RWPE2 (cell line): ENCODE results near the gene TMEM247.

ENCODE experiments used
- ATAC-seq: fragments of 200-7000 bp; cut with Tn5 transposase; 3 replicates; pipeline ENCODE4 v1.9.1; 2021; ENCODE audit warnings: low read depth
- DNase-seq: peaks from one replicate; pipeline ENCODE4 v3.0.0-alpha.2; 2020; ENCODE audit warnings: low spot score
- H3K27ac ChIP-seq: fragments of 450-650 bp; 2 replicates; pipeline ENCODE4 v1.5.1; 2017; ENCODE audit warnings: mild to moderate bottlenecking; ENCODE audit not compliant: poor library complexity, severe bottlenecking
- H3K27me3 ChIP-seq: fragments of 250-450 bp; sonication (Bioruptor Pico); 2 replicates; pipeline ENCODE4 v1.5.1; 2021; ENCODE audit warnings: mild to moderate bottlenecking, moderate library complexity; ENCODE audit not compliant: insufficient read depth, poor library complexity, severe bottlenecking
- H3K36me3 ChIP-seq: fragments of 250-450 bp; sonication (Bioruptor Pico); 2 replicates; pipeline ENCODE4 v1.5.1; 2020; ENCODE audit warnings: low read depth, mild to moderate bottlenecking, moderate library complexity
- H3K4me1 ChIP-seq: fragments of 250-450 bp; sonication (Bioruptor Pico); 2 replicates; pipeline ENCODE4 v1.5.1; 2021; ENCODE audit warnings: mild to moderate bottlenecking, moderate library complexity; ENCODE audit not compliant: insufficient read depth, poor library complexity, severe bottlenecking
- H3K4me3 ChIP-seq: fragments of 250-450 bp; sonication (Bioruptor Pico); 2 replicates; pipeline ENCODE4 v1.5.1; 2021; ENCODE audit warnings: mild to moderate bottlenecking, moderate library complexity; ENCODE audit not compliant: severe bottlenecking
- H3K9me3 ChIP-seq: fragments of 250-450 bp; sonication (Bioruptor Pico); 2 replicates; pipeline ENCODE4 v1.5.1; 2021; ENCODE audit warnings: mild to moderate bottlenecking, moderate library complexity; ENCODE audit not compliant: severe bottlenecking
- CTCF ChIP-seq: fragments of 450-650 bp; IDR thresholded peaks from one replicate; pipeline ENCODE4 v1.5.1; 2017; ENCODE audit warnings: mild to moderate bottlenecking, moderate library complexity; ENCODE audit not compliant: poor library complexity, severe bottlenecking

Gene TMEM247

GRCh38 chr2:46500801-46501200 is 21.4 kb downstream of the TMEM247 start:
- no peak for ATAC-seq
- no peak overlapping the region for H3K4me3 ChIP-seq
- no peaks in the 10 kb centered on the region for H3K36me3 ChIP-seq
- peaks cover 4% of the 10 kb centered on the region for H3K4me1 ChIP-seq
- H3K27ac ChIP-seq, result no peak overlapping the region
- no peak for TF ChIP-seq CTCF
- no peaks in the 10 kb centered on the region for H3K9me3 ChIP-seq
- DNase-seq, result no peak
- no peaks in the 10 kb centered on the region for H3K27me3 ChIP-seq

GRCh38 chr2:46502291-46502885 is 23.0 kb downstream of the TMEM247 start:
- no peak for TF ChIP-seq CTCF
- Histone ChIP-seq H3K27ac (no peak overlapping the region), H3K4me1 (peaks cover 4% of the 10 kb centered on the region), H3K9me3 (no peaks in the 10 kb centered on the region), H3K4me3 (no peak overlapping the region), H3K27me3 (no peaks in the 10 kb centered on the region), H3K36me3 (no peaks in the 10 kb centered on the region)
- no peak for ATAC-seq
- no peak for DNase-seq

GRCh38 chr2:46503686-46504085 is 24.3 kb downstream of the TMEM247 start:
- H3K4me1 ChIP-seq, result peaks cover 4% of the 10 kb centered on the region
- DNase-seq (no peak), ATAC-seq (no peak)
- H3K36me3 ChIP-seq, result no peaks in the 10 kb centered on the region
- no peaks in the 10 kb centered on the region for H3K27me3 ChIP-seq
- no peak overlapping the region for H3K27ac ChIP-seq
- no peak for TF ChIP-seq CTCF
- no peak overlapping the region for H3K4me3 ChIP-seq
- H3K9me3 ChIP-seq, result no peaks in the 10 kb centered on the region

- no peaks in the 10 kb centered on the region for H3K36me3 ChIP-seq
- no peaks in the 10 kb centered on the region for H3K27me3 ChIP-seq
- peaks cover 2% of the 10 kb centered on the region for H3K4me1 ChIP-seq
- DNase-seq (no peak), ATAC-seq (no peak)
- TF ChIP-seq CTCF, result no peak
- H3K9me3 ChIP-seq, result no peaks in the 10 kb centered on the region
- no peak overlapping the region for H3K4me3 ChIP-seq
- no peak overlapping the region for H3K27ac ChIP-seq
Measured at GRCh38 chr2:46504221-46504620, 24.9 kb downstream of the TMEM247 start.

- Histone ChIP-seq H3K4me1 (no peaks in the 10 kb centered on the region), H3K27ac (no peak overlapping the region), H3K36me3 (no peaks in the 10 kb centered on the region), H3K4me3 (no peak overlapping the region), H3K9me3 (no peaks in the 10 kb centered on the region), H3K27me3 (no peaks in the 10 kb centered on the region)
- TF ChIP-seq CTCF, result no peak
- DNase-seq (no peak), ATAC-seq (0 out of 3 replicates have a peak, but pooled peaks have one; percentile 29)
Measured at GRCh38 chr2:46504685-46505471, 25.5 kb downstream of the TMEM247 start.
